Vagina (tissue), 2 donors: ENCODE measurements around the gene FOXA2. TPM values are rescaled to one million over a fixed set of nuclear protein-coding genes. Genes with fewer than 3 reads are reported as not detected.

Source experiments
- DNase-seq, 2 donors: peaks; one replicate each; pipeline ENCODE4 v3.0.0-alpha.2; 2017; ENCODE audit errors: extremely low spot score in 2 of 2
- H3K27ac ChIP-seq: fragments of 200-600 bp; sonication (generic); one replicate; pipeline ENCODE4 v1.5.1; 2019
- H3K27me3 ChIP-seq: fragments of 200-600 bp; sonication (generic); one replicate; pipeline ENCODE4 v1.5.1; 2019
- H3K36me3 ChIP-seq, 2 donors: fragments of 200-600 bp; sonication (generic); one replicate each; pipeline ENCODE4 v1.5.1; 2017 to 2019
- H3K4me1 ChIP-seq: fragments of 200-600 bp; sonication (generic); one replicate; pipeline ENCODE4 v1.5.1; 2019
- H3K4me3 ChIP-seq, 2 donors: fragments of 200-600 bp; sonication (generic); 1 replicate in 1 of 2; 2 replicates in 1 of 2; pipeline ENCODE4 v1.5.1; 2016 to 2019
- H3K9me3 ChIP-seq: fragments of 200-600 bp; sonication (generic); one replicate; pipeline ENCODE4 v1.5.1; 2019
- CTCF ChIP-seq, 3 experiments: fragments of 450-650 bp in 2 of 3; fragments of 200-600 bp in 1 of 3; sonication (generic) in 1 of 3; IDR thresholded peaks; one replicate each; pipeline ENCODE4 v1.5.1; 2017 to 2019; ENCODE audit warnings: antibody characterized with exemption in 3 of 3, mild to moderate bottlenecking in 2 of 3, moderate library complexity in 2 of 3
- POLR2A ChIP-seq, 2 donors: fragments of 450-650 bp; IDR thresholded peaks; one replicate each; pipeline ENCODE4 v1.6.1; 2017; ENCODE audit warnings: antibody characterized with exemption in 2 of 2, mild to moderate bottlenecking in 2 of 2, moderate library complexity in 2 of 2
- POLR2AphosphoS5 ChIP-seq, 2 donors: sonication (generic); formaldehyde crosslinking; IDR thresholded peaks; one replicate each; pipeline ENCODE4 v1.9.0; 2017; ENCODE audit warnings: antibody characterized with exemption in 2 of 2, mild to moderate bottlenecking in 2 of 2, low read depth in 1 of 2; ENCODE audit not compliant: insufficient read depth in 1 of 2
- intact Hi-C: fragments of 100-400 bp; cut with DNase I; formaldehyde crosslinking; loops from one replicate; pipeline ENCODE4 v1.15.1; 2023
- total RNA-seq: library from RNA; depleted of rRNA; stranded (reverse); fragments of >200 nt; gene quantifications from one replicate; pipeline ENCODE4 v1.2.3, GENCODE V29; 2016

FOXA2 gene
- total RNA-seq, 1 donor from 2014 or later, result not detected

DNA sequence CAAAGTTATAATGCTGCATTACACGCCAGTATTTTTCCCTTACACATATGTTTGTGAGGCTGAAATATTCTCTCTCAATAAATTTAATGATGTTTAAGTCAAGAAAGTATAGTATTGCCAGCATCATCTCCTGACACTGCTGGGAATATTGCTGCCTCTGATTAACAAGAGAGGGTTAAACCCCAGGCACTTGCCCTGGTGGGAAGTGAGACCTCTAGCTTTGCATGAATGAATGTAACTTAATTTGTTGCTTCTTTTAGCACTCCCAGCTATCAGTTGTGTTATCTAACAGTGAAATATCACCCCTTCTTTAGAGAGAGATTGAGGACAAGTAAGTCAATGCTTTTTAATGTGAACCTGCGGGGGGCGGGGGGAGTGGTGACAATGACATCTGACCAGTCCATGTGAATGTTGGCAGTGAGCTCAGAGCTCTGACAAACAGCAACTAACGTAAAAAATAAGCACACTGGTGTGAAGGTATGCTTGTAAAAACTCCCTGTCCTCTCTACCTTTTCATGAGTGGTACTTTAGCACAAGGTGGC, 9.8 kb downstream of the FOXA2 start:
- Histone ChIP-seq H3K4me3 (no peak overlapping the region), H3K36me3 (no peaks in the 10 kb centered on the region), H3K9me3 (no peaks in the 10 kb centered on the region), H3K27me3 (peaks cover 17% of the 10 kb centered on the region), H3K27ac (no peak overlapping the region), H3K4me1 (peaks cover 8% of the 10 kb centered on the region)
- no peak for DNase-seq
- TF ChIP-seq CTCF (IDR thresholded peaks at IDR 0.05) (no peak), POLR2AphosphoS5 (IDR thresholded peaks at IDR 0.05; ENCODE audit: insufficient read depth in 1 of 2, low read depth in 1 of 2) (no peak), POLR2A (IDR thresholded peaks at IDR 0.05) (no peak)
- intact Hi-C loops, result no loop called here

DNA sequence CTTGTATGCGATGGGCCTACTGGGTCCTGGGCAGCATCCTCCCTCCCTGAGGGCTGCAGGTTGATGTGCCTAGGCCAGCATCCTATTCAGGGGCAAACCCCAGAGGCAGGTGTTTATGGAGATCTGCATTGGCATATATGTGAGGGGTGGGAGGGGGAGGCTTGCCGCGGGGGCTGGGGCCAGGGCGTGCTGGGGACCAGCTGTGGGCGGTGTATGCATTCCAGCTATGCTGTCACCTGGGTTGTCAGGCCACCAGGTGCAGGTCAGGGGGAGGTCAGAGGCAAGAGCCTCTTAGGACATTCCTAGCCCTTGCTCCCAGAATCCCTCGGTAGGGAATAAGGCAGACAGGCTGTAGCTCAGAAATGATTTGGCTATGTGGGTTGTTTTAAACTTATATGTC, 11.9 kb downstream of the FOXA2 start:
- Histone ChIP-seq H3K9me3 (no peaks in the 10 kb centered on the region), H3K4me3 (no peak overlapping the region), H3K36me3 (no peaks in the 10 kb centered on the region), H3K4me1 (no peaks in the 10 kb centered on the region), H3K27ac (no peak overlapping the region), H3K27me3 (peaks cover 11% of the 10 kb centered on the region)
- TF ChIP-seq POLR2AphosphoS5 (IDR thresholded peaks at IDR 0.05; ENCODE audit: insufficient read depth in 1 of 2, low read depth in 1 of 2), result no peak
- intact Hi-C loops, result no loop called here
- no peak for DNase-seq

DNA sequence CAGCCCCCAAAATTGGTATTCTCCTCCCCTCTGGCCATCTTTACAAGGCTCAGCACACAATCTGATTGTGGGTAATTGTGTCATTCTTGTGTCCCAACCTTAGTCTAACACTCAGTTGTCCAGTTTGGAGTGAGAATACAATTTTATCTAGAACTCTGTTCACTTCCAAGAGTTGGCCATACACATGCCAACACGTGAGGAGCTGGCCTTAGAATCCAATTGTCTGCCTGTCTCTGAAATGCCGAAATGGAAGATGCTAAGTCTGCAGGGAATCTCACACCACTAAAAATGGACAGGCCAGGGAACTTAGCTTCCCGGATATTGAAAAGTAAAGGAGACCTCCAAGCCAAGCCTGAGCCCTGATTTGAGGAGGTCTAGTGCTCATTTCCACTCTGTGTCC, 12.3 kb downstream of the FOXA2 start:
- Histone ChIP-seq H3K27ac (no peak overlapping the region), H3K27me3 (peaks cover 9% of the 10 kb centered on the region), H3K4me3 (no peak overlapping the region), H3K4me1 (no peaks in the 10 kb centered on the region), H3K9me3 (no peaks in the 10 kb centered on the region), H3K36me3 (no peaks in the 10 kb centered on the region)
- no peak for DNase-seq
- intact Hi-C loops, result no loop called here
- TF ChIP-seq POLR2AphosphoS5 (IDR thresholded peaks at IDR 0.05; ENCODE audit: insufficient read depth in 1 of 2, low read depth in 1 of 2) (no peak), CTCF (IDR thresholded peaks at IDR 0.05) (no peak), POLR2A (IDR thresholded peaks at IDR 0.05) (no peak)

DNA sequence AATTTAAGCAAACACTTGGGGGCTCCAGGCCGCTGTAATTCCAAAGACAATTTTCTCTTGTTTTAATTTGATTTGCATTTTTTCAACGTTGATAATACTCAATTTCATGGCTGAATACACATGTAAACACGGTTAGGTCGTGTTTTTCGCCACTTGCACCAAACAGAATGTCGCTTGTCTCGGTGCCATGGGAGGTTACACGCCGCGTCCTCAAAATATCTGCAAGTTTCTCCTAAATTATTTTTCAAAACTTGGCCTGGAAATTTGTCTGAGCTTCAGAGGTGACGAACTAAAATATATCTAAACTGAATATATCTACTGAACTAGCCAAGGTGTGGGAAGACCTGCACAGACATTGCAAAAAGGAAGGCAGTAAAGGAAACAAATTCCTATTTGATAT, 15.0 kb downstream of the FOXA2 start:
- intact Hi-C loops, result no loop called here
- TF ChIP-seq POLR2A (IDR thresholded peaks at IDR 0.05) (no peak), CTCF (IDR thresholded peaks at IDR 0.05) (no peak), POLR2AphosphoS5 (IDR thresholded peaks at IDR 0.05; ENCODE audit: insufficient read depth in 1 of 2, low read depth in 1 of 2) (no peak)
- no peak overlapping the region for H3K27ac ChIP-seq
- H3K9me3 ChIP-seq, result no peaks in the 10 kb centered on the region
- no peak overlapping the region for H3K4me3 ChIP-seq
- no peak for DNase-seq
- peaks cover 9% of the 10 kb centered on the region for H3K27me3 ChIP-seq
- no peaks in the 10 kb centered on the region for H3K36me3 ChIP-seq
- H3K4me1 ChIP-seq, result no peaks in the 10 kb centered on the region

- Histone ChIP-seq H3K9me3 (no peaks in the 10 kb centered on the region), H3K27ac (no peak overlapping the region), H3K36me3 (no peaks in the 10 kb centered on the region), H3K4me3 (no peak overlapping the region), H3K27me3 (peaks cover 9% of the 10 kb centered on the region), H3K4me1 (no peaks in the 10 kb centered on the region)
- no peak for DNase-seq
- no peak for TF ChIP-seq POLR2A (IDR thresholded peaks at IDR 0.05)
- no peak for TF ChIP-seq POLR2AphosphoS5 (IDR thresholded peaks at IDR 0.05; ENCODE audit: insufficient read depth in 1 of 2, low read depth in 1 of 2)
- TF ChIP-seq CTCF (IDR thresholded peaks at IDR 0.05), result no peak
- intact Hi-C loops, result no loop called here
These were observed 15.5 kb downstream of the FOXA2 start for GRCh38 chr20:22568872-22569344.
